Stimulated activated CD4-positive, alpha-beta T cell treated with anti-CD3 and anti-CD28 coated beads, TNF-alpha, amount 100 ng/mL, for 24 hours (primary cell): ENCODE data around the gene TLE3.

ENCODE experiments used
- DNase-seq, 3 experiments: peaks; one replicate each; pipeline ENCODE4 v3.0.0-alpha.2; 2020; ENCODE audit warnings: low read depth in 3 of 3

Gene TLE3

GRCh38 chr15:70062321-70062956, 35.3 kb downstream of the TLE3 start:
- DNase-seq: no peak

DNA sequence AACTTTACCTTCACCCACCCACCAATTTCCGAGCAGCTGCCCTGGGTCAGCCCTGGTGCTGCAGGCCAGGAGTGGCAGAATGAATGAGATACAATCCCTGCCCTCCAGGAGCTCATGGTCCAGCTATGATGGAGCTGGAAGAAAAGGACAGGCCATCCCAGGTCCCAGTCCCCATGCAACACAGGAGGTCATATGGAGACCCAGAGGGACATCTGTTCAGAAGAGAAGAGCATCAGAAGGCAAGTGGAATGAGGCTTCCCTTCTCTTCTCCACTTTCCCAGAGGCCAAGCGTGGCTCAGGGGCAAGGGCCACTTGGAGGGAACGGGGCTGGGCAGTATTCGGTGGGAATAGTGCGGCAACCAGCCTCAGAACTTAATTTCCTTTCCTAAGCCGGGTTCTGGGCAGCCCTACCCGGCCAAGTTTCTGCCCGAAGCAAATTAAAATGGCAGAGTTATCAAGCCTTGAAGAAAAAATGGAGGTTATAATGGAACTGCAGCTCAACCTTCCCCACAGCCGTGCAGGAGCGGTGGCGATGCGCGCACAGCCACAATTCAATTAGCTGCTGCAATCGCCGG, 35.9 kb downstream of the TLE3 start:
- DNase-seq: no peak

DNA sequence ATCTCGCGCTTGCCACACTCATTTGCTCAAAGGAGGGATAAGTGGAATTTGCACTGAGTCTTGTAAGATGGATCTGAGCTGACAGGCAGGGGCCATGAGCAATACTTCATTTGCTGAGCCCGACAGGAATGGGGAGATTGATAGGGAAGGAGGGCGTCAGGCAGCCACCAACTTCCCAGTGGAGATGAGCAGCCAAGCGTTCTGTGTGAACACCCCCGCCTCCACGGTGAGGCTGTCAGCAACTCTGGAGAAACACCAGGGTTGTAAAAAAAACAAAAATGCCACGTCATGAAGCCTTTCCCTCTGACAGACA, 36.8 kb downstream of the TLE3 start:
- DNase-seq: no peak

- DNase-seq: no peak
Measured at GRCh38 chr15:70060214-70060992, 37.3 kb downstream of the TLE3 start.

- no peak for DNase-seq
Measured at GRCh38 chr15:70059476-70060213, 38.1 kb downstream of the TLE3 start.

GRCh38 chr15:70058642-70059360, 38.9 kb downstream of the TLE3 start:
- no peak for DNase-seq

DNA sequence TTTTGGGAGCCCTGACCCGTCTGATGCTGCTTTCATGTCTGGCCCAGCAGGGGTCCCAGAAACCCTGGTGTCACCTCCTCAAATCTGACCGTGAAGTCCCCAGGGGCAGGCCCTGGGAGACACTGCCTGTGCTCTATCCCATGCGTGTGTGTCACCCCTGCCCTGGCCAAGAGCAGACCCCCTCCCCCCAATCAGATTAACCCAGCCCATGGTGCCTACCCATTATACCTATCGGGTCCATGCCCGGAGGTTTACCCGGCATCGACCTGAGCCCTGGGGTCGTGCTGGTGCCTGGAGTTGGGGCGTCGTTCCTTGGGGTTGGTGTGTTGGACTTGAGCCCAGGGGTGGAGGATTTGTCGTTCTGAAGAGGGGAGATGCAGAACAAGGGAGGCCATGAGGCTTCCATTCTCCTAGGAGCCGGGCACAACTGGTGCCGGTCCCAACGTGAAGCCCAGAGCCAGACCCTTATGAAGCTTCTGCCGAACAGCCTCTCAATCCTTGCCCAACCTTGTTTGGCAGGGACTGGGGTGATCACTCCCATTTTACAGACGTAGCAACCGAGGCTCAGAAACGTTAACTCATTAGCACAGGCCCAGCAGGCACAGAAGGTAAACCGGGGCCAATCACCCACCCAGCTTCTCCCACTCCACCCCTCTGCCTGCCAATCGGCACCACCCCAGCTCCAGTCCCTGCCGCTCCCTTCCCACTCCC, 39.6 kb downstream of the TLE3 start:
- DNase-seq: no peak

DNA sequence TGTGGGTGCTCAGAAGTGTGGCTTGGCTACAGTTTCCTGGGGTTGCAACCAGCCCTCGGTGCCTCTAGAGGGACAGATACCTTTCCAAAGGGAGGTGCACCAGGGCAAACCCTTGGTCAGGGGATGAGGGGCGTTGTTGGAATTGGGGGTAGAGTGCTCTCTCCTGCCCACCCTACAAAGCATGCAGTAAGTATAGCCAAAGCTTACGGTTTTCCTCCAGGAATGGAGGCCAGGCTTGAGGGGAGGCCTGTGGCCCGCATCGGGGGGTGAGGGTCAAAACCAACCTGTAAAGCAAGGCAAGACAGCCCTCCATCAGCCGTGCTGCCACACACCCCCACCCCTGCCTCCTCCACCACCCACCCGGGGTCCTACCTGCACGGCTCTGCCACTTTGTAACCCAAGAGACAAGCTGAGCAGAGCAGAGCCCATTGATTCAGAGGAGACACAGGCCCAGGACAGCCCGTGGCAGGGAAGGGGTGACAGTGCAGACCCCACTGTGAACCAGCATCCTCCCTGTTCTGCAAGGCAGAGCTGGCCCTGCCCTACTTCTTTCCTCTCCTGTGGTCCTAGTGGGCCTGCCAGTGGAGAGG, 41.5 kb downstream of the TLE3 start:
- DNase-seq: no peak

DNA sequence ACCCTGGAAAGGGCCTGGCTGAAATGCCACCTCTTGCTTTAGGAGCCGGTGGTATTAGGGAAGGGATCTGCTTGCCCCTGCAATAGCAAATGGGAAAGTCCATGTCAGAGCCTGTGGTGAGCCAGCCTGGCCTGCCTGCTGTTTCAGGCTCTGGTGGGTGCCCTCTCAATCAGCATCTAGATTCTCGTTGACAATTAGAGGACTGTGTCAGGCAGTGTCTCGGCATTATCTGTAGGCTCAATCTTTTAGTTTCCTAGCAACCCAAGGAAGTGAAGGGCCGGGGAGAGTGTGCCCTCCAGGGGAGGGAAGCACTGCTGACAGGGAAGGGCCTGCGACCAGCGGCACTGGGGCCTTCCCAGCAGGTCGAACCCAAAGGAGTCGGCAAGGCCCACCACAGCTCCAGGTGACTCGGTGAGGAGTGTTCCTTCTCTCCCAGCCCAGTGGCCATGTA, 42.1 kb downstream of the TLE3 start:
- no peak for DNase-seq

- DNase-seq: no peak
Measured at GRCh38 chr15:70054884-70055387, 42.8 kb downstream of the TLE3 start.

GRCh38 chr15:70054366-70054765, 43.4 kb downstream of the TLE3 start:
- no peak for DNase-seq

- DNase-seq: no peak
Measured at GRCh38 chr15:70053716-70054229, 43.9 kb downstream of the TLE3 start.

- DNase-seq: no peak
Measured at GRCh38 chr15:70053001-70053715, 44.6 kb downstream of the TLE3 start.

DNA sequence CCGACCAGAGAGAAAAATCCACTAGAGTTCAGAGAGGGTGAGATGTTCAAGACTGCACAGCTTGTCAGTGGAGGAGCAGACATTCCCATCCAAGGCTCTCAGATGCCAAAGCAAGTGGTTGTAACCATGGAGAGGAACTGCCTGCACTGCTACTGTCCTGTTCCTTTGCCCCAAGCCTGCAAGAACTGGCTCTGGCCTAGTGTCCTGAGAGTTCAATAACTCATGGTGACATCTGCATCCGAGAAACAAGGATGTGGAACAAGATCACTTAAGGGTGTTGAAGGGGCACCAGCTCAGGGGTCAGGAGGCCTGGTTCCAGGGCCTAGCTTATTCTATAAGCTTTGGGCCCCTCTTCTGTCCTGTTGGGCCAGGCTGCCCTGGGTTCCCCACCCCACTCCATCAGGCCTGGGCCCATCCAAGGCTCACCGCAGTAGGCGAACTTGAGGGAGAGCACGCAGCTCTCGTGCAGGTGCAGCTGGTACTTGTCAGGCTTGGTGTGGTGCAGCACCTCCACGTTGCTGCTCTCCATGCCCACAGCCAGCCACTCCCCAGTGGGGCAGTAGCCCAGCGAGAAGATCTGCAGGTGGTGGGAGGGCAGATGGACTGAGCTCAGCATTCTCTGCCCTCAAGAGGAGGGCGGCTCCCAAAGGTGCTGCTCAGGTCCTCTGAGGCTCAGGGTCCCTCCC, 45.6 kb downstream of the TLE3 start:
- no peak for DNase-seq

- DNase-seq: no peak
Measured at GRCh38 chr15:70050970-70051369, 46.7 kb downstream of the TLE3 start.

DNA sequence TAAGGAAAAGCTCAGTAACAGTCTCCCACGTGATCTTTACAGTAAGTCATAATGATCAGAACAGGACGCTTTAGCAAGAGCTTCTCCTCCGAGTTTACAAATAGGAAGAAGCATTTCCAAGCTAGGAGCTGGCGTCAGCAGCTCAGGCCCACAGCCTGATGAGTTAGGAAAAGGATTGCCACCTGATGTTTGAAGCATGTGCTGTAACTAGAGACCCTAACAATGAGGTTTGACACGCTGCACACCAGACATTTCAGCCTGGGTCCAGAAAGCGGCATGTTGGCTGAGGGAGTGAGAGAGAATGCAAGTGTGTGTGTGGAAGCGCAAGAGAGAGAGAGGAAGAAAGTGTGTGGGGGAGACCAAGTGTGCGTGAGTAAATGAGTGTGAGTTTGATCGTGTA, 47.3 kb downstream of the TLE3 start:
- DNase-seq: no peak

GRCh38 chr15:70049701-70050301, 47.9 kb downstream of the TLE3 start:
- no peak for DNase-seq

- no peak for DNase-seq
Measured at GRCh38 chr15:70048578-70049514, 48.9 kb downstream of the TLE3 start.
